Myocyte (in vitro differentiated cells): ENCODE measurements around the gene AJAP1. TPM values are rescaled to one million over a fixed set of nuclear protein-coding genes. Genes with fewer than 3 reads are reported as not detected.

Experiments used
- DNase-seq: peaks from one replicate; pipeline ENCODE4 v3.0.0-alpha.2; 2012; ENCODE audit warnings: low read depth
- total RNA-seq: library from RNA; depleted of rRNA; stranded (reverse); fragments of >200 nt; gene quantifications from 2 replicates; pipeline ENCODE4 v1.2.3, GENCODE V29; 2014

AJAP1 gene
- total RNA-seq, 1 donor from 2014 or later, result not detected

GRCh38 chr1:4729090-4729471 is 74.7 kb downstream of the AJAP1 start:
- no peak for DNase-seq

- no peak for DNase-seq
Observed at GRCh38 chr1:4730078-4730477, 75.7 kb downstream of the AJAP1 start.

- no peak for DNase-seq
Observed at GRCh38 chr1:4733446-4734177, 79.2 kb downstream of the AJAP1 start.

- no peak for DNase-seq
Observed at GRCh38 chr1:4734219-4734618, 79.8 kb downstream of the AJAP1 start.

GRCh38 chr1:4734791-4735190 is 80.4 kb downstream of the AJAP1 start:
- DNase-seq, result no peak

GRCh38 chr1:4736254-4736653 is 81.8 kb downstream of the AJAP1 start:
- DNase-seq, result no peak

GRCh38 chr1:4741876-4742423 is 87.5 kb downstream of the AJAP1 start:
- DNase-seq, result no peak

GRCh38 chr1:4743978-4744750 is 89.8 kb downstream of the AJAP1 start:
- no peak for DNase-seq

GRCh38 chr1:4745560-4745959 is 91.2 kb downstream of the AJAP1 start:
- DNase-seq, result no peak

- no peak for DNase-seq
Observed at GRCh38 chr1:4749406-4749805, 95.0 kb downstream of the AJAP1 start.

GRCh38 chr1:4750177-4750576 is 95.8 kb downstream of the AJAP1 start:
- DNase-seq, result no peak

GRCh38 chr1:4752059-4752458 is 97.7 kb downstream of the AJAP1 start:
- no peak for DNase-seq

- DNase-seq, result no peak
Observed at GRCh38 chr1:4754816-4755215, 100.4 kb downstream of the AJAP1 start.

GRCh38 chr1:4755301-4755845 is 101.0 kb downstream of the AJAP1 start:
- DNase-seq, result no peak

GRCh38 chr1:4755864-4756504 is 101.6 kb downstream of the AJAP1 start:
- no peak for DNase-seq

GRCh38 chr1:4756851-4757580 is 102.6 kb downstream of the AJAP1 start:
- DNase-seq, result no peak

GRCh38 chr1:4759671-4760070 is 105.3 kb downstream of the AJAP1 start:
- DNase-seq, result no peak

GRCh38 chr1:4760088-4760487 is 105.7 kb downstream of the AJAP1 start:
- DNase-seq, result no peak

- DNase-seq, result no peak
Observed at GRCh38 chr1:4761324-4761723, 106.9 kb downstream of the AJAP1 start.

- DNase-seq, result no peak
Observed at GRCh38 chr1:4762146-4762545, 107.7 kb downstream of the AJAP1 start.

- DNase-seq, result no peak
Observed at GRCh38 chr1:4767308-4767707, 112.9 kb downstream of the AJAP1 start.
